Measurements from ENCODE around the gene RERE.

Gene RERE

GRCh38 chr1:8538502-8538901 lies 278.9 kb downstream of the RERE start:
- no peaks in the 10 kb centered on the region for H3K4me1 ChIP-seq (ENCODE audit: control insufficient read depth, insufficient read depth, low read length, poor library complexity, severe bottlenecking)
- no peaks in the 10 kb centered on the region for H3K27me3 ChIP-seq (replicated peaks; ENCODE audit: control insufficient read depth, insufficient read depth, low read length, poor library complexity, severe bottlenecking)
- no peaks in the 10 kb centered on the region for H3K36me3 ChIP-seq (ENCODE audit: control insufficient read depth, insufficient read depth, low read length)
- no peak for DNase-seq
- H3K27ac ChIP-seq (ENCODE audit: insufficient read depth, low read length, poor library complexity, severe bottlenecking): no peak overlapping the region
- H3K4me3 ChIP-seq (ENCODE audit: insufficient read depth, low read depth, low read length, poor library complexity, severe bottlenecking): no peak overlapping the region
- H3K9me3 ChIP-seq (ENCODE audit: control insufficient read depth, low read length): no peaks in the 10 kb centered on the region

- H3K9me3 ChIP-seq (ENCODE audit: control insufficient read depth, low read length): no peaks in the 10 kb centered on the region
- DNase-seq: no peak
- no peak overlapping the region for H3K27ac ChIP-seq (ENCODE audit: insufficient read depth, low read length, poor library complexity, severe bottlenecking)
- no peaks in the 10 kb centered on the region for H3K27me3 ChIP-seq (replicated peaks; ENCODE audit: control insufficient read depth, insufficient read depth, low read length, poor library complexity, severe bottlenecking)
- no peaks in the 10 kb centered on the region for H3K36me3 ChIP-seq (ENCODE audit: control insufficient read depth, insufficient read depth, low read length)
- H3K4me3 ChIP-seq (ENCODE audit: insufficient read depth, low read depth, low read length, poor library complexity, severe bottlenecking): no peak overlapping the region
- no peaks in the 10 kb centered on the region for H3K4me1 ChIP-seq (ENCODE audit: control insufficient read depth, insufficient read depth, low read length, poor library complexity, severe bottlenecking)
Measured at GRCh38 chr1:8537991-8538390, 279.4 kb downstream of the RERE start.

GRCh38 chr1:8536515-8536914 lies 280.9 kb downstream of the RERE start:
- no peak overlapping the region for H3K27ac ChIP-seq (ENCODE audit: insufficient read depth, low read length, poor library complexity, severe bottlenecking)
- no peaks in the 10 kb centered on the region for H3K4me1 ChIP-seq (ENCODE audit: control insufficient read depth, insufficient read depth, low read length, poor library complexity, severe bottlenecking)
- no peaks in the 10 kb centered on the region for H3K27me3 ChIP-seq (replicated peaks; ENCODE audit: control insufficient read depth, insufficient read depth, low read length, poor library complexity, severe bottlenecking)
- no peak overlapping the region for H3K4me3 ChIP-seq (ENCODE audit: insufficient read depth, low read depth, low read length, poor library complexity, severe bottlenecking)
- no peaks in the 10 kb centered on the region for H3K36me3 ChIP-seq (ENCODE audit: control insufficient read depth, insufficient read depth, low read length)
- DNase-seq: no peak
- no peaks in the 10 kb centered on the region for H3K9me3 ChIP-seq (ENCODE audit: control insufficient read depth, low read length)

- Histone ChIP-seq H3K9me3 (ENCODE audit: control insufficient read depth, low read length) (no peaks in the 10 kb centered on the region), H3K4me3 (ENCODE audit: insufficient read depth, low read depth, low read length, poor library complexity, severe bottlenecking) (no peak overlapping the region), H3K27me3 (replicated peaks; ENCODE audit: control insufficient read depth, insufficient read depth, low read length, poor library complexity, severe bottlenecking) (no peaks in the 10 kb centered on the region), H3K27ac (ENCODE audit: insufficient read depth, low read length, poor library complexity, severe bottlenecking) (no peak overlapping the region), H3K36me3 (ENCODE audit: control insufficient read depth, insufficient read depth, low read length) (no peaks in the 10 kb centered on the region), H3K4me1 (ENCODE audit: control insufficient read depth, insufficient read depth, low read length, poor library complexity, severe bottlenecking) (no peaks in the 10 kb centered on the region)
- DNase-seq: no peak
Measured at GRCh38 chr1:8533907-8534306, 283.5 kb downstream of the RERE start.

- Histone ChIP-seq H3K9me3 (ENCODE audit: control insufficient read depth, low read length) (no peaks in the 10 kb centered on the region), H3K27ac (ENCODE audit: insufficient read depth, low read length, poor library complexity, severe bottlenecking) (no peak overlapping the region), H3K4me3 (ENCODE audit: insufficient read depth, low read depth, low read length, poor library complexity, severe bottlenecking) (no peak overlapping the region), H3K27me3 (replicated peaks; ENCODE audit: control insufficient read depth, insufficient read depth, low read length, poor library complexity, severe bottlenecking) (no peaks in the 10 kb centered on the region), H3K4me1 (ENCODE audit: control insufficient read depth, insufficient read depth, low read length, poor library complexity, severe bottlenecking) (no peaks in the 10 kb centered on the region), H3K36me3 (ENCODE audit: control insufficient read depth, insufficient read depth, low read length) (no peaks in the 10 kb centered on the region)
- no peak for DNase-seq
Measured at GRCh38 chr1:8533124-8533523, 284.3 kb downstream of the RERE start.

GRCh38 chr1:8529901-8530300 lies 287.5 kb downstream of the RERE start:
- Histone ChIP-seq H3K4me3 (ENCODE audit: insufficient read depth, low read depth, low read length, poor library complexity, severe bottlenecking) (no peak overlapping the region), H3K4me1 (ENCODE audit: control insufficient read depth, insufficient read depth, low read length, poor library complexity, severe bottlenecking) (peaks cover 13% of the 10 kb centered on the region), H3K27ac (ENCODE audit: insufficient read depth, low read length, poor library complexity, severe bottlenecking) (no peak overlapping the region), H3K27me3 (replicated peaks; ENCODE audit: control insufficient read depth, insufficient read depth, low read length, poor library complexity, severe bottlenecking) (no peaks in the 10 kb centered on the region), H3K9me3 (ENCODE audit: control insufficient read depth, low read length) (no peaks in the 10 kb centered on the region), H3K36me3 (ENCODE audit: control insufficient read depth, insufficient read depth, low read length) (no peaks in the 10 kb centered on the region)
- no peak for DNase-seq

GRCh38 chr1:8527941-8528340 lies 289.5 kb downstream of the RERE start:
- Histone ChIP-seq H3K9me3 (ENCODE audit: control insufficient read depth, low read length) (no peaks in the 10 kb centered on the region), H3K4me3 (ENCODE audit: insufficient read depth, low read depth, low read length, poor library complexity, severe bottlenecking) (no peak overlapping the region), H3K27me3 (replicated peaks; ENCODE audit: control insufficient read depth, insufficient read depth, low read length, poor library complexity, severe bottlenecking) (no peaks in the 10 kb centered on the region), H3K27ac (ENCODE audit: insufficient read depth, low read length, poor library complexity, severe bottlenecking) (no peak overlapping the region), H3K4me1 (ENCODE audit: control insufficient read depth, insufficient read depth, low read length, poor library complexity, severe bottlenecking) (peaks cover 32% of the 10 kb centered on the region), H3K36me3 (ENCODE audit: control insufficient read depth, insufficient read depth, low read length) (no peaks in the 10 kb centered on the region)
- DNase-seq: no peak

GRCh38 chr1:8525558-8526275 lies 291.7 kb downstream of the RERE start:
- H3K27ac ChIP-seq (ENCODE audit: insufficient read depth, low read length, poor library complexity, severe bottlenecking): peak overlapping the region; percentile 87
- H3K4me3 ChIP-seq (ENCODE audit: insufficient read depth, low read depth, low read length, poor library complexity, severe bottlenecking): peak overlapping the region; percentile 50
- H3K36me3 ChIP-seq (ENCODE audit: control insufficient read depth, insufficient read depth, low read length): no peaks in the 10 kb centered on the region
- H3K27me3 ChIP-seq (replicated peaks; ENCODE audit: control insufficient read depth, insufficient read depth, low read length, poor library complexity, severe bottlenecking): no peaks in the 10 kb centered on the region
- peak; percentile 32 to 58 (median 52) for DNase-seq
- peaks cover 33% of the 10 kb centered on the region for H3K4me1 ChIP-seq (ENCODE audit: control insufficient read depth, insufficient read depth, low read length, poor library complexity, severe bottlenecking)
- no peaks in the 10 kb centered on the region for H3K9me3 ChIP-seq (ENCODE audit: control insufficient read depth, low read length)

- no peaks in the 10 kb centered on the region for H3K9me3 ChIP-seq (ENCODE audit: control insufficient read depth, low read length)
- no peak for DNase-seq
- peak overlapping the region; percentile 50 for H3K4me3 ChIP-seq (ENCODE audit: insufficient read depth, low read depth, low read length, poor library complexity, severe bottlenecking)
Measured at GRCh38 chr1:8525216-8525557, 292.3 kb downstream of the RERE start.

GRCh38 chr1:8524627-8525157 lies 292.7 kb downstream of the RERE start:
- DNase-seq: no peak

More at GRCh38 chr1:8525216-8525557, 292.3 kb downstream of the RERE start:
- H3K27ac ChIP-seq (ENCODE audit: insufficient read depth, low read length, poor library complexity, severe bottlenecking): peak overlapping the region; percentile 87
- H3K27me3 ChIP-seq (replicated peaks; ENCODE audit: control insufficient read depth, insufficient read depth, low read length, poor library complexity, severe bottlenecking): no peaks in the 10 kb centered on the region
- H3K4me1 ChIP-seq (ENCODE audit: control insufficient read depth, insufficient read depth, low read length, poor library complexity, severe bottlenecking): peaks cover 33% of the 10 kb centered on the region
- H3K36me3 ChIP-seq (ENCODE audit: control insufficient read depth, insufficient read depth, low read length): no peaks in the 10 kb centered on the region

More at GRCh38 chr1:8524627-8525157, 292.7 kb downstream of the RERE start:
- Histone ChIP-seq H3K27me3 (replicated peaks; ENCODE audit: control insufficient read depth, insufficient read depth, low read length, poor library complexity, severe bottlenecking) (no peaks in the 10 kb centered on the region), H3K27ac (ENCODE audit: insufficient read depth, low read length, poor library complexity, severe bottlenecking) (peak overlapping the region; percentile 87), H3K36me3 (ENCODE audit: control insufficient read depth, insufficient read depth, low read length) (no peaks in the 10 kb centered on the region), H3K9me3 (ENCODE audit: control insufficient read depth, low read length) (no peaks in the 10 kb centered on the region), H3K4me3 (ENCODE audit: insufficient read depth, low read depth, low read length, poor library complexity, severe bottlenecking) (peak overlapping the region; percentile 50), H3K4me1 (ENCODE audit: control insufficient read depth, insufficient read depth, low read length, poor library complexity, severe bottlenecking) (peaks cover 33% of the 10 kb centered on the region)

All from effector memory CD4-positive, alpha-beta T cell (primary cell).